ENCODE measurements around the gene RALGAPA2.

The RALGAPA2 gene

DNA sequence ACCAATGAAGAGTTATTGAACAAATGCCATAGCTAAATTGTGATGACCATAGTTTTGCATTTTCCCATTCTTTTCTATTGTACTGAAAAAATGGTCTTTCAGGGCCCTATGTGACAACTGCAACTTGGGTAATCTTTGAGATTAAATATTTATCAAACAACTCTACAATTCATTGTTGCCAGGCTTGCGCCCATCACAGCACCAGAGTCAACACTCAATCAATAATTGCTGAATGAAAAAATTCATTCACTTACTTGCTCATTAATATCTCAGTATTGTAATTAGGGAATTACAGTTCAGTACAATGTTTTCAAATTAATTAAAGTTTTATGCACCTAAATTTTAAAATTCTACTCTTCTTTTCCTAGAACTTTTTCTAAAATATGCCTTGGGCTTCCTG is 7.7 kb upstream of the RALGAPA2 start:
- no peak for DNase-seq

DNA sequence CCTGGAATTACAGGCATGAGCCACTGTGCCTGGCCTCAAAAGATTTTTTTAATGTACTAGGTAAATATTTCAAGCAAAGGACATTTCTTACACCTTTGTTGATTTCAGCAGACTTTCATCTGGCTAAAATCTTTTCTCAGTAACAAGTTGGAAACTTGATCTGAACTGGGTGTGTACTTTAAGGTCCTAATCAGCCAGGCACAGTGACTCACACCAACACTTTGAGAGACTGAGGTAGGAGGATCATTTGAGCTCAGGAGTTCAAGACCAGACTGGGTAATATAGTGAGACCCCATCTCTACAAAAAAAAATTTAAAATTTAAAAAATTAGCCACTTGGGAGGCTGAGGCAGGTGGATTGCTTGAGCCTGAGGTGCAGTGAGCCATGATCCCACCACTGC is 7.0 kb upstream of the RALGAPA2 start:
- DNase-seq, result no peak

DNA sequence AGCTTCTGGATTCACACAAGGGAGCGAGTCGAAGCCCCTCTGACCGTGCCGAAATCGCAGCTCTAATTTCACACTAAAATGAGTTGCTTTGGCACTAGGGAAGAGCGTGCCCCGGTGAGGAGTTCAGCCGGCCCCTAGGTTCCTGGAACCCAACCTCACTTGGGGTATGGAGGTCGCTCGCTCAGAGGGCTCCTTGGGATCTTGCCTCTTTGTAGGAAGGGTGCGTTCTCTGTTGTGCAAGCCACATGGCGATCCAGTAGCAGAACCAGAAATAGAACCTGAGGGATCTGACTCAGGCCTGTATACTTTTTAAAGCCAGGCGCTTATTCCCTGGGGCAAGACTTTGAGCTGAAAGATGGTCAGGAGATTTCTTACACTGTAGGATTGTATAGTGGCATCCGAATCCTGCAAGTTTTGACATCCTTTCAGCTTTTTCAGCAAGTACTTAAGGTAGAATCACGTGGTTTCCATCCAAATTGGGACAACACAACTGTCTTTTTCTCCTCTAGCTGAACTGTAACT is 861 bp upstream of the RALGAPA2 start:
- no peak for DNase-seq

DNA sequence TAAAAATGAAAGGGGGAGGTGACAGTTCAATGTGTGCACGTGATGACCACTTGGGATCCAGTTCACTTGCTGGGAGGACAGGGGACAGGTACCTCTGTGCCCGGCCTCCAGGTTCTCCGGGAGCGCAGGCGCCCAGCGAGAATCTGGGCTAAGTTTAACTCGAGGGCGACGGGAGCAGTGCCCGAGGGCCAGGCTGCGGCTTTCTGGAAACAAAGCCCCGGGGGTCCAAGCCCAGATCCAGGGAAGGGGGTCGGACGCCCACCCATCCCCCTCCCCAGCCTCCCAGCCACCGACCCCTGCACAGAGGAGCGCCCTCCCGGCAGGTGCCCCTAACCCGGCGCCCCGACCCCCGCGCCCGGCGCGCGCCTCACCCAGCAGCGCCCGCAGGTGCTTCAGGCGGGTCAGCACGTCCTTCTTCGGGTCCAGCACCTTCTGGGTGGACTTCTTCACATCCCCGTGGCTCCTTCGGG is 405 bp downstream of the RALGAPA2 start:
- DNase-seq, result no peak

DNA sequence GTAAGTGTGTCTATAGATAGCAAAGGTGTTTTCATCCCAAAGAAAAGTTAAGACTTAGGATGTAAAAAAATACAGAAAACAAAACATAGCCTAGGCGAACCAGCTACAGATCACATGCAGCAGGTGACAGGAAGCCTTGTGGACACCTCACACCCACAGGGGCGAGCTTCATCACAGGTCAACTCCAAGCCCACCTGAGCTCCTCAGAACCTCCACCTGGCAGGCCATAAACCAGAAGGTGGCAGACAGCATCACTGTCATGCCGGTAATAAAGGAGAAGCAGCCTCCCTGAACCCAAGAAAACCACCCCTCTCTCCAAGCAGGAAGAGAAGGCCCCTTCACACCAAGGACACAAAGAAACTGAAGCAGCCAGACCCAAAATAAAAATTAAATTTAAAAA is 1.0 kb downstream of the RALGAPA2 start:
- no peak for DNase-seq

DNA sequence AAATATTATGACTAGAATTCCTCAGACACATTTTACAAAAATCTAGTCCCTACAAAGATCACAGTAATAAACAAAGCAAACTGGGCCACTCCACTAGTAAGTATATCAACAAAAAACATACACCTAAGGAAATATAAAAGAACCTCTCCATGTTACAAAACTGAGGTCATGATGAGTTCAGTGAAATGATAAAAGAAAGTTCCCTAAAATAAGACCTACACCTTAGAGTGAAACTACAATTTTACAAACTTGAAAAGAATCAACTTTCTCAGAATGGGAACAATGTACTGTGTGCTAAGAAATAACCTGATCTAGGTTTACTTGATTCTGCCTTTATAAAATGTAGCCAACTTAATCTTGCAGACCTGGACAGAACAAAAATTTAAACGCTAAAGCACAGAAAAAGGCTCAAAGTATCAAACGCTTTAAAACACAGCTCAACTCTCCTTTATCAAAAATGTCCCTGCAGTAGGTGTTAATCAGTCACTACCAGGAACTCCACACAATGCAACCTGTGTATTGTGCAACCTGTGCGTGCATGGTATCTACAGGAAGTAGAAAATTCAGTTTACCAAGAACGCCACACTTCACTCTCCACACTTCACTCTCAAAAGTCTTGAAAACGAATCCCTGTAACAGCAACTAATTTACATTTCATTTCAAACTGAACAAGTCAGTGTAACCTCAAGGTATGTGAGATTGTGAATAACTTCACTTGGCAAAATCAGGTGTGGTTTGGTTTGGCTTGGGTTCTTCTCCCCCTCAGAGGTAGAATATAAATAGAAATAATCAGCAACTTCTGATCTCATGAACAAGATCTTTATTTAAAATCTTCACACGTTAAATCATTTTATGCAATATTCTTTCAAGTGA is 1.8 kb downstream of the RALGAPA2 start:
- DNase-seq, result no peak

DNA sequence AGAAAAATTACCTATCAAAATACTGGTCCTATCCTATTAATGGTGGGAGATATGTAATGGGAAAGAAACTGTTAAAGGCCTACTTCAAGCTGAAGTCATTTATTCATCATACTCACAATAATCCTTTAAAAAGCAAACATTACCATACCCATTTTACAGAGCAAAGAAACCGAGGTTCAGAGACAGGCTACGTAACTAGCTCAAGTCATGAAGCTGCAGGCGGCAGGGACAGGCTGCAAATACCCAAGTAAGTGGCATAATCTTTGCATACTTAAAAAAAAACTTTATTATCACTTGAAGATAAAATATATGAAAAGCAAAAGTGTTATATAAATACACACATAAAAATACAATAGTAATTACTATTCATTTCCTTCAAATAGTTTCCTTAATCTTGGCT is 2.6 kb downstream of the RALGAPA2 start:
- DNase-seq, result no peak

DNA sequence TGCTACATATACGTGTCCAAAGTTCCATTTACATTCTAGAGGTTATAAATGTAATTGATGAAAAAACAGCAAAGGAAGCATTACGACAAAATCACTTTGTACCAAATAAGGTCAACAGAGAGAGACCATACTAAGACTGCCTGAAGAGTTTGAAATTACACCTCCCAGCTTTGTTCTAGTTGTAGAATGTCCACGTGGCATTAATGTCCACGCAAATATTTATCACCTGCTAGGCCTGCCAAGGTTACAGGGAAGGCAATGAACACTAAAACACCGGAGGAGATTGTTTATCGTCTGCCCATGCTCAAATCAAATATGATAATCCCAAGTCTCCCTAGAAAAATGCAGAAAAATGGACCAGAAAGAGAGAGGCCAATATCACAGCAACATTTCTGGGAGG is 6.2 kb downstream of the RALGAPA2 start:
- DNase-seq, result no peak

DNA sequence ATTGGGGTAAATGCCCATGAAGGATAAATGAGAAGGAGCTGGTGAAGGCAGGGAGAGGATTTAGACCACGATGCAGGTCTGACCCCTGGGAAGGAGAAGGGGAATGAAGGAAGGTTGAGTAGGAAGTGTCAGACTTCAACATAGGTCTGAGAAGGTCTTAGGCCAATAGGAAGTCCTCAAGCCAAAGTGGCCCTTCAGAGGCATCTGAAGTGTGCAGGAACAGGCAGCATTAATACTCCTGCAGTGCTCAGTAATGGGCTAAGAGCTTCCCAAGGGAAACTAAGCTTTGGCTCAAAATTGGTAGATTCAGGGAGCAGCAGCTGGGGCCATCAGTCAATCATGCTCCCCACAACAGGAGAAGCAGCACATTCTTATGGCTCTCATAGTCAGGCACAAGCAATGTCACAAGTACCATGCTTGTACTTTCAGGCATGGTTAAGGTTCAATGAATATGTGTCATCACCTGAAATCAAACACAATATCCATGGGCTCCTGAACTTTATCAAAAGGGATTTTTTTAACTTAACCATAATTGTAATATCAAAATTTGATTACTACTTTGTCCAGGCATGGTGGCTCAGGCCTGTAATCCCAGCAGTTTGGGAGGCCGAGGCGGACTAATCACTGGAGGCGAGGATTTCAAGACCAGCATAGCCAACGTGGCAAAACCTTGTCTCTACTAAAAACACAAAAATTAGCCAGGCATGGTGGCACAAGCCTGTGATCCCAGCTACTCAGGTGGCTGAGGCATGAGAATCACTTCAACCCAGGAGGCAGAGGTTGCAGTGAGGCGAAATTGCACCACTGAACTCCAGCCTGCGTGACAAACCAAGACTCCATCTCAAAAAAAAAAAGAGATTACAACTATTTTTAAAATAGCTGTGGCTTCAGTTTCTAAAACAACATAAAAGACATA is 9.9 kb downstream of the RALGAPA2 start:
- no peak for DNase-seq

DNA sequence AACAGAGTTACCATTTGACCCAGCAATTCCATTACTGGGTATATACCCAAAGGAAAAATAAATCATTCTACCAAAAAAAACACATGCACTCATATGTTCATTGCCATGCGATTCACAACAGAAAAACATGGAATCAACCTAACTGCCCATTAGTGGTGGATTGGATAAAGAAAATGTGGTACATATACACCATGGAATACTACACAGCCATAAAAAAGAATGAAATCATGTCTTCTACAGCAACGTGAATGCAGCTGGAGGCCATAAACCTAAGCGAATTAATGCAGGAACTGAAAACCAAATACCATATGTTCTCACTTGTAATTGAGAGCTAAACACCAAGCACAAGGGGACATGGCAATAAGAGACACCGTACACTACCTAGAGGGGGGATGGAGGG is 12.5 kb downstream of the RALGAPA2 start:
- DNase-seq, result no peak

DNA sequence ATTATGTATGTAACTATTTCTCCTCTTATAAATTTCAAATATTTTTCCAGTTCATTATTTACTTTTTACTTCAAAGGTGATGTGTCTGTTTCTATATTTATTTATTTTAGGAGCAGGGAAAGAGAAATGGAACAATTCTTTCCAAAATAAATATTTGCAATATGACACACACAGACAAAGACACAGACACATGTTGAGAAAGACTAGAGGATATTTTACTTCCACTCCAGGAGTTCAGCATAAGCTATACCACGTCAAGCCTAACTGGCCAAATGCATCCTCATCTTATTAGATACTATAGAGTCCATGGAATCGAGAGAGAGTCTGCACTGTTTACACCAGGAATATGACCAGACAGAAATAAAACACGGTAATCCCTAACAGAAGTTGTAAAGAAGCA is 13.3 kb downstream of the RALGAPA2 start:
- no peak for DNase-seq

DNA sequence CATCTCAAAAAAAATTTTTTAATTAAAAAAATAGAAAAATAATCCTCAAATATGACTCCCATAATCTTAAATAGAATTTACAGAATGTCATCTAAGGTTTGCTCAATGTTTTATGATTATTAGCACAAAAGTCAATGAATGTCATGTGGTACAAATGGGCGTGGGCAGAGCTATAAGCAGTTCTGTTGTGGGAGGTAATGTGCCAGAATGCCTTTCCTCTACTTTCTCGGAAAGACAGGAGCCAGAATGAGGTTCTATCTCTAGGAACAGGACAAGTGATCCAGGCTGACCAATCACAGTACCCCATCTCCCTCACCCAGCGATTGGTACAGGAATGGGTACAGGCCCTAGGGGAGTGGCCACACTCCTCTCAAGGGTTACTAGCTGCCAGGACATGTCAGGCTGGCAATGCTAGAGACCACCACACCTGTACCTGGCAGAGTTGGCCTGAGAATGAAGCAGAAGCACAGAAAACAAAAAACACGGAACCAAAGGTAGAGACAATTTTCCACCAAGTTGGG is 15.1 kb downstream of the RALGAPA2 start:
- DNase-seq, result no peak

DNA sequence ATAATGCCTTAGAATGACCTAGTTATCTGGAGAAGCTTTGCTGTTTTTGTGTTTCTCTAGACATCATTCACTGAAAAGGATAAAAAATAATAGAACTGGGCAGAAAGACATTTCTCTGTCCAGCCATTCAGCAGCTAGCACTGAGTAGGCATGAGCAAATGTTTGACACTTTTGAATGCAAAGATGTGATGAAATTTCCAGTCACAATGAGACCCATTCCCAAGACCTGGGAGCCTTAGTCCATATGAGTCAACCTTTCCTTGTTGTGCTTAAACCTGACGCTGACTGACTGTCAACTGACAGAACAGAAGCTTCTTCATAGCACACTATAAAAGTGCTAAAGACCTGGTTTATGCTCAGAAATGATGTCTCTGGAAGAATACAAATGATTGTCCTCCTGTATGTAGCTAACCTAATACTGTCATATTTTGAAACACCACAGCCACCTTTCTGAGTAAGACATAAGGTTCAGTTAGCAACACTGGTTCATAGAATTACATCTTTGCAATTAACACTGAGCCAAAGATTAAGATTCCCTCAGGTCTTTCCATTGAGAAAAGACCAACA is 17.1 kb downstream of the RALGAPA2 start:
- DNase-seq, result no peak

DNA sequence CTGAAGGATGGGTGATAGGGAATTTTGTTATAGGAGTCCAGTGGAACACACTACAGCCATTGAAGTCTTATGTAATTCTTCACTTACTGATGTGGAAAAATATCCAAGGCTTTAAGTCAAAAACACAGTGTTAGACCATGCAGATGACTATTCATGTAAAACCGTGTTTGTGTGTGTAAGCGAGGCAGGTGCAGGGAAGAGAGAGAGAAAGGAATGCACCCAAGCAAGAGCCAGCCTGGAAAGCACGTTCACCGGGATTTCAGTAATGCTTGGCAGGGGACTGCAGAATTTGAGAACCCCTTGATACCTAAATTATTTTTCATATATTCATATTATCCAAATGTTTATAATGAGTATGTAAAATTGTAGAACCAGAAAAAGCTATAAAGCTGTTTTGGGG is 17.9 kb downstream of the RALGAPA2 start:
- no peak for DNase-seq

DNA sequence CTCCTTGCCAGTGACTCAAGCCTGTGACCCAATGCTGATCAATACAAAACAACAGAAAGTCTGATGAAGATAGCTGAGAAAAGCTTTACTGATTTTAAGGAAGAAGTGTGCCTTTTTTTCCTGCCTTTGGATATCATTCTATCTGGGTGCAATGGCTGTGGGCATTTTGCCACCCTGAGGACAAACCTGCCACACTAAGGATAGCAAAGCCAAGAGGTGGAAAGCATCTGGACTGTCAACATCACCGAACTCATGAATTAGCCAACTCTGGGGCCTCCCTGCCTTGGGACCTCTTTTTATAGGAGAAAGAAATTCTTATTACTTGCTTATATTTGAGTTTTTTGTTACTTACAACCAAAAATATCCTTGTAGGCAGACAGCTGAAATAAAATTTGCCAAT is 19.9 kb downstream of the RALGAPA2 start:
- DNase-seq, result no peak

DNA sequence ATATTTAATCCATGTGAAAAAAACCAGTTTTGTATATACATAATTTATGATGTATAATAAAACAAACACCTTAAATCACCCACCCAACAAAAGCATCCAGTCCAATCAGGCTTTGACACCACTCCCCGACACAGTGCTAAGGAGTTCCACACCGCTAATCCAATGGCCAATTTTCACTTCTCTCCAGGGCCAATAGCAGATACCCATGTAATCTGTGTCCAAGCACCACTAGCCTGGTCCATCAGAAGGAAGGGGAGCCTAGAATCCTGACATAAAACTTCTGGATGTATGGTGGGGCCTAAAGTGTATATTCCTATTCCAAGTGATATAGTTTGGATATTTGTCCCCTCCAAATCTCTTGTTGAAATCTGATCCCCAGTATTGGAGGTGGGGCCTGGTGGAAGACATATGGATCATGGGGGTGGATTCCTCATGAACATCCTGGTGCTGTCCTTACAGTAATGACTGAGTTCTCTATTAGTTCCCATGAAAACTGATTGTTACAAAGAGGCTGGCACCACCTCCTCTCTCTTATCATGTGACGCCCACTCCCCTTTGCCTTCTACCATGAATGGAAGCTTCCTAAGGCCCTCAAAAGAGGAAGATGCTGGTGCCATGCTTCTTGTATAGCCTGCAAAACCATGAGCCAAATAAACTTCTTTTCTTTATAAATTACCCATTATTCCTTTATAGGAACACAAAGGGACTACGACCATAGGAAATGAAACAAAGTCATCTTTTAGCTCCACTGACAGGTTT is 20.8 kb downstream of the RALGAPA2 start:
- no peak for DNase-seq

DNA sequence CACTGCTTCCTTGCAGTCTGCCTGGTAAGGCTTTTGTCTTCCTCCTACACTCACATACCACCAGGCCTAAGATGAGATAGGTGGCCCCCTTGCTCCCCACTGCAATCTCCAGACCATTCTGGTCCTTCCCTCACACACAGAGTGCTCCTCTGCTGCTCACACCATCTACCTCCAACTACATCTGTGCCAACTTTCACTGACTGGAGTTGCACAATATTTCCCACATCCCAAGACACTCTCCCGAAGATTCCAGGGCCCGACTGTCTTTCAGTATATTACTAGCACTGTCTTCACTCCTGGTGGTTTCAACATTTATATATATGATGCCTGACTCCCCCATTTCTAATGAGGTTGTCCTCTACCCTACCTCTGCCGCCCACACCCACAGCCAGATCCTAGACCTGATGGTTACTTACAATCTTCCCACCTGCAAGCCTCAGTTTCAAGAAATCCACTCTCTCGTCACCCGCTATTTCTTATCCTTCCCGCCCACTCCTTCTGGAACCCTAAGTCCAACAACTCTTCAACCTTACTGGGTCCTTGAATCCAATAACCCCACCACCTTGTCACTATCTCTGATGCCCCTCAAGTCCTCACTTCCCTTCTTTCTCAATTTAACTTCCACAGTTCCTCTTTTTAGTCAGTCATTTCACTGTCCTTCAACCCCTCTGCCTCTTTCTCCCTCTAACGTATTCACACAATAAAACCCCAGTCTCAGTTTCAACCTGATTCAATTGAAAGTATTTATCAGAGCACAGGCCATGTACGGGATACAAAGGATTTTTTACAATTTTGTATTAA is 21.6 kb downstream of the RALGAPA2 start:
- no peak for DNase-seq

DNA sequence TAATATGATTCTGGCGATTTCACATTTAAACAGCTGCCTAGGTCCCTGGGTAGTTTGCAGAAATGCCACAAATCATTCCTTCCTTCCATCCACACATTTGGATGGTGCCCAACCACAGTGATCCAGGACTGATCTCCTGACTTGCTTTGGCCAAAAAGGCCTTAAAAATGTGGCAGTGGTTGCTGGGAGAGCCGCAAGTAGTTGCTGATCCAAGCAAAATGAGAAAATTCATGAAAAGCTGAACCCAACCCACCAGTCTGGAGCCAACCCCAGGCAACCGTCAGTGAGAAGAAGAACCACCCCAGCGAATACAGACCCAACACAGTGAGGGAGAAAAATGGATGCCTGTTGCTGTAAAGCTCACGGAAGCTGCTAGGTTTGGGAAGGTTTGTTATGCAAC is 25.1 kb downstream of the RALGAPA2 start:
- no peak for DNase-seq

DNA sequence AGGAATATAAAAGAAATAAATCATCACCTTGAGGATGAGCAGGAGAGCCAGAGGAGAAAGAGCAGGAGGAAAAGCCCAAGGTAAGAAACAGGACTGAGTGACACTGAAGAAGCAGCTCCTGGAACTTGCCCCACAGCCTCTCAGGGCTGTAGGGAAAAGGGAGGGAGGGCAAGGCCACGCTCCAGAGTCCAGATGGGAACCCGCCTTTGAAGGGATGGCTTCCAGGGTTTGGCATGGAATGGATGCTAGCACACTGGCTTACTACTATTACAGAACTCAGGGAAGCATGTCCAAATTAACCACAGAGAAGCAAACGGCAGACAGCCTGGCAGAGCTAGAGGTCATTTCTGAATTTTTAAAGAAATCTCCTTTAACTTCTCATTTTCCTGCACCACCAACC is 26.8 kb downstream of the RALGAPA2 start:
- no peak for DNase-seq

DNA sequence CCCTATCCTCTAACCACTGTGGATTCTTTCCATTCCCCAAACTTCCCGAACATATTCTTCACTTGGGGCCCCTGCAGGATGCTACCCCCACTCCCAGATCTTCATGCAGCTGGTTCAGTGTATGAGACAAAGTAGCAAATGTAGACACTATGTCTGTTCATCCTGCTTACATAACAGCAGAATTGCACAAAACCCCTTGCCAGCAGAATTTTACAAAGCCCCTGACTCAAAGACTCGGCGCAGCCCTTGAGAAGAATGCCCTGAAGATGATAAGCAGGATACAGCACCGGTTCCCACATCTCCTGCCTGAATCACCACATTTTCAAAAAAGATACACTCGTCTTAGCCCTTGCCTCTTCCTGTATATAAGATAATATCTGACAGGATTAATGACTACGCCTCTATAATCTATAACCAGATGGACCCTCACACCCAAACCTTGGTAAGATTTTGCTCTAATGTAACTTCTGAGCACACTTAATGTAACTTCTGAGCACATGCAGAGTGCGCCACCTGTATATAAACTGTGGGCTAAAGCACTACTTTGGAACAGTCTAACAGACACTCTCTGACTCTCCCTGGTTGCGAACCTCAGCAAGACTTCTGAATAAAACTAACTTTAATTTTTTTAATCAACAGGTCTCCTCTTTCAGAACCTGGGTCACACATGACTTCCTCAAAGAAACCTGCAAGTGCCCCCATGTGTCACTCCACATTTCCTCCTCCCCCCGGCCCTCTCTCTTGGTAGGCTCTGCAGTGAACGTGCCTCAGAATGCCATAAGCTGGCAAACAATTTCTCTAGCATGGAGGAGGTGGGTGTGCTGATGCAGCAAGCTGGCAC is 28.7 kb downstream of the RALGAPA2 start:
- DNase-seq, result no peak

DNA sequence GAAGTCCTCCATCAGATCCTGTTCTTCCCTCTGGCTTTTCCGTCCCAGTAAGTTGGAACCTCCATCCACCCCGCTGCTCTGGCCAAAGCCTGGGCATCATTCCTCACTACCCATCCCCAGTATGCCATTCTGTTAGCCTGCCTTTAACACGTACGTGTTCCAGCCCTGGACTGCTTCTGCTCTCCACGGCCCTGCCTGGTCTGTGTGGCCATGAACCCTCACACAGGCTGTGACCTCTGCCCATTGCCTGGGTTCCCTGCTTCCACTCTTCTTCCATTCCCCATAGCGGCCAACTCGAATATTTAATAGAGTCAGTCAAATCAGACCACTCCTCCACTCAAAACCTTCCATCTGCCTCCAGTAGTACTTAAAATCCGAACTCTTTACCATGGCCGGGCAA is 29.4 kb downstream of the RALGAPA2 start:
- no peak for DNase-seq

All from NCI-H187 treated with DMSO at 0.1 percent for 48 hours (cell line).